Measurements from ENCODE around the gene HCLS1.
"Not testable (repeated sequence)": the region's sequence is repeated elsewhere in the genome, so short reads cannot be mapped to it uniquely, and the experiment has no call there.

Gene HCLS1

DNA sequence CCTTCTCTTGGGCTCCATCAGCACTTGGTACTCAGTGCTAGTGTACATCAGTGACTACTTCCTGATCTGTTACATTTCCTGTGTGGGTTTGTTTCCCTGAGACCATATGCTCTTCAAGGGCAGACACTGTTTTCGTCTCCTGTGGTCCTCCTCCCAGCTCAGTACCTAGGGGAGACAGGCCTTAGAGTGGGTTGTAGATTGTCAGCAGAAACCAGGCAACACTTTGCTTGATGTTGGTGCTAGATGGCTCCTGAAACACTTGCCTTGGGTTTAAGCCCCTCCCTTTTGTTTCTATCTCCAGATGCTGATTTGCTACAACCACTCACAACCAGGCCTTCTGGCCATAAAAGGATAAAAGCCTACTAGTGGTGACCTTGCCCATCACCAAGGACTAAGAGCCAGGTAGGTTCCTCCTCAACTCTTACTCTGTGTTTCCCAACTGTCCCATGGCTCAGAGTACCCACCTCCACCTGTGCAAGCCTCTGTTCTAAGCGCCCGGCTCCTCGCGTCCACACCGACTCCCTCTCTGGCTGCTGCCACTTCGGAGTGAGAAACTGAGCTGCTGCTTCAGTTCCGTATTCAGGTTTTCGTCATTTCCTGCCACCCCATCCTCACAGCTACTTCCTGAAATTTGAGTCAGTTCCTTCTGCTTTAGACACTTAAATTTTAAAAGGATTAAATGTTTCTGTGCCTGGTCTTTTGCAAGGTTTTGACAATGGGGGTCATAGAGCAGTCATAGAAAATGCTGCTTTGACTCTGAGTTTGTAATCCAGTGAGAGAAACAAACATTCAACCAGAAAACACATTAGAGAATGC lies at the start of gene HCLS1:
TSS of gene HCLS1 (minus strand) at position 548 of the 816 bp plus-strand sequence. CDS start 2,556 bp downstream, outside the sequence.
- Mint-ChIP-seq H3K9me3 (no peaks in the 10 kb centered on the region), H3K4me3 (peak within 1 kb of the TSS; percentile 89 to 96), H3K4me1 (peaks cover 52% of the 10 kb centered on the region), H3K27ac (peak within 1 kb of the TSS; percentile 96 to 98), H3K27me3 (no peaks in the 10 kb centered on the region)
- ATAC-seq (peak; percentile 89), DNase-seq (peak; percentile 70 to 77)

- no peaks in the 10 kb centered on the region for H3K27me3 Mint-ChIP-seq
- no peaks in the 10 kb centered on the region for H3K4me1 Mint-ChIP-seq
- DNase-seq (no peak), ATAC-seq (no peak)
- no peaks in the 10 kb centered on the region for H3K9me3 Mint-ChIP-seq
- no peak overlapping the region for H3K4me3 Mint-ChIP-seq
- no peak overlapping the region for H3K27ac Mint-ChIP-seq
Observed at GRCh38 chr3:121710347-121710746, 49.6 kb upstream of the HCLS1 start.

DNA sequence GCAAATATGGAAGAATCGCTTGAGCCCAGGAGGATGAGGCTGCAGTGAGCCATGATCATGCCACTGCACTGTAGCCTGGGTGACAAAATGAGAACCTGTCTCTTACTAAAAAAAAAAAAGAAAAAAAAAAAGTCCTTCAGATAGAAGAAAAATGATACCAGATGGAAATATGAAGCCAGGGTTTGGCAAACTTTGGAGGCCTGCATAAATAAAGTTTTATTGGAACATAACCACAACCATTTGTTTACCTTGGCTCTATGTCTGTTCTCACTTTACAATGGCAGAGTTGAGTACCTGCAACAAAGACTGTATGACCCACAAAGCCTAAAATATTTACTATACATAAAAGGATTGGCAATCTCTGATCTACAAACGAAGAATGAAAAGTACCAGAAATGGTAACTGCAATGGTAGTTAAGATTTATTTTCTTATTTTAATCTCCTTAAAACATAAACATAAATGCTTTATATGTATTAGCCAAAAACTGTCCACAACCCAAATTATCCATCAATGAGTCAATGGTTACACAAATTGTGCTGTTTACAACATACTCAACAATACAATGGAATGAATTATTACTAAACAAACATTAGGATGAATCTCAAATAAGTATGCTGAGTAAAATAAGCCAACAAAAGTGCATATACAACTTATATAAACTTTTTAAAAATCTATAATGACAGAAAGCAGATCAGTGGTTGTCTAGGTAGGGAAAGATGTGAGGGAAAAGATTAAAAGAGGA lies 47.0 kb upstream of the HCLS1 start:
- ATAC-seq (no peak), DNase-seq (no peak)
- Mint-ChIP-seq H3K4me3 (no peak overlapping the region), H3K9me3 (no peaks in the 10 kb centered on the region), H3K4me1 (no peaks in the 10 kb centered on the region), H3K27ac (no peak overlapping the region), H3K27me3 (no peaks in the 10 kb centered on the region)

DNA sequence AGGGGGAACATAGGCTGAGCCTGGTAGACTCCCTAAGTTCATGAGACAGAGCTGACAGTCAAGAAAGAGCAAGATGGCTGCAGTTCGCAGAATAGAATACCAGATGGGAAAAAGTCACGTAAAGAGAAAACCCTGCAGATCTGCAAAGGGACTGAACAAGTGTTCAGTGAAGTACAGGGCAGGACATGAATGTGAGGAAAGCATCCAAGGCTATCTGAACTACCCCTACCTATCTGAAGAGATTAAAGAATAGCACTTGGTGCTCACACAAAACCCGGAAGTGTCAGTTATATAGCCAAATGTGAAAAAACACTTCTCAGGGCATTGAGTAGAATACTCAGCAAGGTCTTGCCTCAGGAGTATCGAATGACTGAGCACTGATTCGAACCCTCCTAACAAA lies 44.8 kb upstream of the HCLS1 start:
- ATAC-seq: no peak
- DNase-seq: no peak
- H3K4me3 Mint-ChIP-seq: no peak overlapping the region
- no peaks in the 10 kb centered on the region for H3K4me1 Mint-ChIP-seq
- no peaks in the 10 kb centered on the region for H3K9me3 Mint-ChIP-seq
- no peaks in the 10 kb centered on the region for H3K27me3 Mint-ChIP-seq
- H3K27ac Mint-ChIP-seq: no peak overlapping the region

DNA sequence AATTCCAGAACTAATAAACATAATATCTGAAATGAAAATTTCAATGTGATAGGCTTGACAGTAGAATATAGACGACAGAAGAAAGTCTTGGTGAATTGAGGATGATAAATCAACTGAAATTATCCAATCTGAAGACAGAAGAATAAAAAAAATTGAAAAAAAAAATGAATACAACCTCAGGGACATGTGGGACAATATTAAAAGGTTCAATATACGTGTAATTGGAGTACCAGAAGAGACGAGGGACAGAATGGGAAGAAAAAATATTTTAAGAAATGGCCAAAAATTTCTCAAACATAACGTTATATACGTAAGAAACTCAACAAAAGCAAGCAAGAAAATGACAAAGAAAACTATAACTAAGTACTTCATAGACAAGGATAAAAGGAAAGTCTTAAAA lies 43.3 kb upstream of the HCLS1 start:
- Mint-ChIP-seq H3K9me3 (no peaks in the 10 kb centered on the region), H3K4me1 (no peaks in the 10 kb centered on the region), H3K27ac (no peak overlapping the region), H3K27me3 (no peaks in the 10 kb centered on the region), H3K4me3 (no peak overlapping the region)
- ATAC-seq (no peak), DNase-seq (no peak)

GRCh38 chr3:121698901-121699300 lies 38.2 kb upstream of the HCLS1 start:
- H3K4me1 Mint-ChIP-seq: no peaks in the 10 kb centered on the region
- H3K4me3 Mint-ChIP-seq: no peak overlapping the region
- DNase-seq: no peak
- no peak for ATAC-seq
- no peaks in the 10 kb centered on the region for H3K27me3 Mint-ChIP-seq
- H3K27ac Mint-ChIP-seq: no peak overlapping the region
- no peaks in the 10 kb centered on the region for H3K9me3 Mint-ChIP-seq

GRCh38 chr3:121698476-121698875 lies 37.8 kb upstream of the HCLS1 start:
- no peak for ATAC-seq
- no peak overlapping the region for H3K27ac Mint-ChIP-seq
- DNase-seq: no peak

DNA sequence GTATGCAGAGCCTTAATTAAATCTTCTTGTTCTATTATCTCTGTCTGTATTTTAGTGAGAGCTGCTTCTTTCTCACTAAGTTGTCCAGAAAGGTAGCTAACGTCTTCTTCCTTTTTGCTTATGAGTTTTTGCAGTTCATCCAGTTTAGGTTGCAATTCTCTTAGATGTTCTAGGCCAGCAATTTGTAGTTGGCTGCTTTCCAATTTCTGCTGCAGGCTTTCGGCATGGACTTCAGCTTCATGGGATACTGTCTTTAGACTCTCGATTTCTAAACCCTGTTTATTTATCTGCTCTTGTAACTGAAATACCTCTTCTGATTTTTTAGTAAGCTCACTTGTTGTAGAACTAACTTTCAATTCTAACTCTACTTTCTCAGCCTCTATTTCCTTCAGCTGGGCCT lies 35.5 kb upstream of the HCLS1 start:
- ATAC-seq (no peak), DNase-seq (no peak)
- no peak overlapping the region for H3K4me3 Mint-ChIP-seq
- no peak overlapping the region for H3K27ac Mint-ChIP-seq
- H3K4me1 Mint-ChIP-seq: peaks cover 11% of the 10 kb centered on the region
- H3K9me3 Mint-ChIP-seq: no peaks in the 10 kb centered on the region
- no peaks in the 10 kb centered on the region for H3K27me3 Mint-ChIP-seq

More at GRCh38 chr3:121698476-121698875, 37.8 kb upstream of the HCLS1 start:
- no peaks in the 10 kb centered on the region for H3K9me3 Mint-ChIP-seq
- H3K4me3 Mint-ChIP-seq: no peak overlapping the region
- no peaks in the 10 kb centered on the region for H3K4me1 Mint-ChIP-seq
- no peaks in the 10 kb centered on the region for H3K27me3 Mint-ChIP-seq

GRCh38 chr3:121692010-121692699 lies 31.5 kb upstream of the HCLS1 start:
- no peak overlapping the region for H3K4me3 Mint-ChIP-seq
- DNase-seq (no peak), ATAC-seq (no peak)
- H3K27me3 Mint-ChIP-seq: no peaks in the 10 kb centered on the region
- H3K9me3 Mint-ChIP-seq: no peaks in the 10 kb centered on the region
- H3K4me1 Mint-ChIP-seq: peaks cover 18% of the 10 kb centered on the region
- peak overlapping the region in 1 of 2 donors; percentile 84 for H3K27ac Mint-ChIP-seq

DNA sequence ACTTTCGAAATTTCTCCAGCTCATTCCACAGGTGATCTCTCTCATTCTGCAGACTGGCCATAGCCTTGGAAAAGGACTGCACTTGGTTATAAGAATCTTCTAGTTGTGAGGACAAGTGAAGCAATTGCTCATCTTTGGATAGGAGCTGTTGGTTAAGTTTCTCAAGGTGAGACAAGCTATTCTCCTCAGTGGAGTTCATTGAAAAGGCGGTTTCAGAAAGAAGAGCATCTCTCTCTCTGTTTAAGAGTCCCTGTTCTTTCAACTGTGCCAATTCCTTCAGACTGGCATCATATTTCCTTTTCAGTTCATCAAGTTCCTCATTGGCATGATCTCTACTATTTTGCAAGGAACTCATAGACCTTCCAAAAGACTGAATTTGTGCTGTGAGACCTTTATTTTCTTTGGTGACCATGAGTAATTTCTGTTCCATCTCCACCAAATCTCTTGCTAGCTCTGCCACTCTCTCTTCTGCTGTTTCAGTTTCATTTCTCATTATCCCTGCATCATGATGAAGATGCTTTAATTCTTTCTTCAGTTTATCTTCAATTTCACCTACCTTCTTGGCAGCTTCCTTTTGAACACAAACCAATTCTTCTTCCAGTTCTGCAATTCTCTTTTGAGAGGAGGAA lies 30.2 kb upstream of the HCLS1 start:
- Mint-ChIP-seq H3K4me3 (peak overlapping the region in 1 of 2 donors; percentile 1), H3K27ac (peak overlapping the region in 1 of 2 donors; percentile 49), H3K27me3 (no peaks in the 10 kb centered on the region), H3K4me1 (peaks cover 18% of the 10 kb centered on the region), H3K9me3 (no peaks in the 10 kb centered on the region)
- DNase-seq (no peak), ATAC-seq (peak; percentile 76)

- not testable (repeated sequence) for DNase-seq, H3K27ac Mint-ChIP-seq, H3K27me3 Mint-ChIP-seq, ATAC-seq, H3K4me3 Mint-ChIP-seq
- Mint-ChIP-seq H3K4me1 (peaks cover 18% of the 10 kb centered on the region), H3K9me3 (peaks cover 7 to 10% of the 10 kb centered on the region in 2 donors)
Observed at GRCh38 chr3:121688747-121689146, 28.0 kb upstream of the HCLS1 start.

GRCh38 chr3:121681792-121682191 lies 21.1 kb upstream of the HCLS1 start:
- Mint-ChIP-seq H3K4me3 (peak overlapping the region in 1 of 2 donors; percentile 50), H3K4me1 (no peaks in the 10 kb centered on the region), H3K9me3 (peaks cover 7 to 10% of the 10 kb centered on the region in 2 donors), H3K27me3 (no peaks in the 10 kb centered on the region), H3K27ac (peak overlapping the region in 1 of 2 donors; percentile 95)
- ATAC-seq (peak; percentile 99), DNase-seq (peak in 1 of 2 donors; percentile 18)

DNA sequence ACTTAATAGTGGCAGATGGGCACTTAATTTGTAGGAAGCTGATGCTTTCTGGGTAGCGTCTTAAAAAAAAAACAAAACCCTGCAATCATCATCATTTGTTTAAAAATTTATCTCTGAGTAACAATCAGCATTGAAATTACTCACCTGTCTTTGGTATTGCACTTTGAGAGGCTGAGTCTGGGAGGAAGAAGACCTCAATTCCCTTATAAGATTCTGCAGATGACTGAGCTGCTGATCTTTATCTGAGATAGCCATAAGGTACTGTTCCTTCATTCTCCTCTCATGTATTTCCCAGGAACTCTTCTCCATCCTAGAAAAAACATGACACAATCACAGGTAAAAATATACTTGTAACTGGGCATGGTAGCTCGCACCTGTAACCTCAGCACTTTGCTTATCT lies 16.4 kb upstream of the HCLS1 start:
- no peaks in the 10 kb centered on the region for H3K9me3 Mint-ChIP-seq
- ATAC-seq (no peak), DNase-seq (no peak)
- H3K4me1 Mint-ChIP-seq: no peaks in the 10 kb centered on the region
- no peak overlapping the region for H3K27ac Mint-ChIP-seq
- no peaks in the 10 kb centered on the region for H3K27me3 Mint-ChIP-seq
- no peak overlapping the region for H3K4me3 Mint-ChIP-seq

GRCh38 chr3:121670676-121671075 lies 10.0 kb upstream of the HCLS1 start:
- no peak overlapping the region for H3K27ac Mint-ChIP-seq
- ATAC-seq: no peak

DNA sequence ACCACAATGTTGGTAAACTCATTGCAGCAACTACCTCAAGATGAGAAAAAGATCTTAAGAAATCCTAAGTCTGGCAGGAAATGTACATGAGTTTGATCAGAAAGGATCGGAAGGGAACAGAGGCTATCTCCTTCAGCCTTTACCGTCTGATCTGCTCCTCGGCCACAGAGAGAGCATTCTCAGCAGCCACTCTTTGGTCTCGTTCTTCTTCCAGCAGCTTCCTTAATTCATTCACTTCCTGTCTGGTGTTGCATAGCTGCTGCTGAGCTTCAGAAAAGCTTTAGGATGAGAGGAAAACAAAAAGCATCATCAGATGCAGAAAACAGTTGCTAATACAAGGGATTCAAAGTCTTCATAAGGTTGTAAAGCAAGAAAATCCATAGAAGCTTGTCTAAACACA lies 6.6 kb upstream of the HCLS1 start:
- DNase-seq: no peak
- Mint-ChIP-seq H3K27me3 (no peaks in the 10 kb centered on the region), H3K4me3 (no peak overlapping the region), H3K27ac (no peak overlapping the region), H3K9me3 (no peaks in the 10 kb centered on the region), H3K4me1 (no peaks in the 10 kb centered on the region)
- ATAC-seq: no peak

More at GRCh38 chr3:121670676-121671075, 10.0 kb upstream of the HCLS1 start:
- Mint-ChIP-seq H3K27me3 (no peaks in the 10 kb centered on the region), H3K4me1 (no peaks in the 10 kb centered on the region), H3K4me3 (no peak overlapping the region), H3K9me3 (no peaks in the 10 kb centered on the region)
- DNase-seq: no peak

Measured in stimulated activated naive CD8-positive, alpha-beta T cell treated with anti-CD3 and anti-CD28 coated beads, Interleukin-15, amount 100 ng/mL, for 72 hours (primary cell).